Suprapubic skin (tissue), 4 donors: Measurements from ENCODE around the gene ITGA5. TPM values are rescaled to one million over a fixed set of nuclear protein-coding genes. Genes with fewer than 3 reads are reported as not detected.
A peak's percentile ranks its signal among the peaks of the same experiment; 100 is the strongest.

Experiments used
- DNase-seq, 2 donors: peaks; one replicate each; pipeline ENCODE4 v3.0.0-alpha.2; 2019; ENCODE audit warnings: low spot score in 2 of 2
- H3K27ac ChIP-seq: fragments of 200-600 bp; sonication (generic); one replicate; pipeline ENCODE4 v1.5.1; 2019
- H3K27me3 ChIP-seq: fragments of 200-600 bp; sonication (generic); one replicate; pipeline ENCODE4 v1.5.1; 2019
- H3K36me3 ChIP-seq: fragments of 200-600 bp; sonication (generic); one replicate; pipeline ENCODE4 v1.5.1; 2019
- H3K4me1 ChIP-seq: fragments of 200-600 bp; sonication (generic); one replicate; pipeline ENCODE4 v1.5.1; 2019
- H3K4me3 ChIP-seq: fragments of 200-600 bp; sonication (generic); one replicate; pipeline ENCODE4 v1.5.1; 2019; ENCODE audit warnings: mild to moderate bottlenecking
- H3K9me3 ChIP-seq: fragments of 200-600 bp; sonication (generic); one replicate; pipeline ENCODE4 v1.5.1; 2019
- CTCF ChIP-seq, 2 donors: fragments of 200-600 bp in 1 of 2; fragments of 450-650 bp in 1 of 2; sonication (generic) in 1 of 2; IDR thresholded peaks; one replicate each; pipeline ENCODE4 v1.5.1; 2016 to 2019; ENCODE audit warnings: antibody characterized with exemption in 2 of 2, mild to moderate bottlenecking in 1 of 2, moderate library complexity in 1 of 2
- EP300 ChIP-seq: sonication (generic); formaldehyde crosslinking; IDR thresholded peaks from one replicate; pipeline ENCODE4 v1.6.1; 2017; ENCODE audit warnings: antibody characterized with exemption
- POLR2A ChIP-seq, 2 donors: fragments of 450-650 bp; IDR thresholded peaks; one replicate each; pipeline ENCODE4 v1.6.1; 2017; ENCODE audit warnings: antibody characterized with exemption in 2 of 2, mild to moderate bottlenecking in 2 of 2, moderate library complexity in 2 of 2
- POLR2AphosphoS5 ChIP-seq, 3 donors: sonication (generic); formaldehyde crosslinking; IDR thresholded peaks; one replicate each; pipeline ENCODE4 v1.6.1; 2017; ENCODE audit warnings: antibody characterized with exemption in 3 of 3
- WGBS: methylation state at CpG from one replicate; pipeline ENCODE4 v1.1.5; 2018; 5-methylcytosine and 5-hydroxymethylcytosine counted together
- total RNA-seq, 4 donors: library from RNA; depleted of rRNA; stranded (reverse); fragments of >200 nt; gene quantifications; one replicate each; pipeline ENCODE4 v1.1.0, GENCODE V29; 2016

Gene ITGA5
- total RNA-seq, 4 donors from 2014 or later: 16.3 to 36.4 (median 24.8) TPM

DNA sequence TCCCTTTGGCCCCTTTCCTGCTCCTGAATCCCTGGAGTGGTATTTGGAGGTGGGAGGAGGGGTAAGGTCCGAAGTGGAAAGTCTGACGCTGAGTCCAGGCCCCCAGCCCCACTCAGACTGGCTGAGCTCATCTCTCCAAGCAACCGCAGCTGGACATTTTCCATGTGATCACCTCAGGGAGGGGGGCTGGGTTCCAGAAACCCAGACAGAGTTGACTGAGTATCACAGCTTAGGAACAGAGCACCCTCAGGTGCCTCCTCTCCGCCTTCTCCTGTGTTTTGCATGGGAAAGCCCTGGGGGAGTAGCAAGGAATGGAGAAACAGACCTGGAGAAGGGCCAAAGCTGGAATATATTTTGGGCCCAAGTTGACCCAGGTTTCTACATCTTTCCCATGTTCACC lies 8.0 kb upstream of the ITGA5 start:
- Histone ChIP-seq H3K27me3 (no peaks in the 10 kb centered on the region), H3K9me3 (no peaks in the 10 kb centered on the region), H3K4me1 (peaks cover 72% of the 10 kb centered on the region), H3K27ac (peak overlapping the region; percentile 14), H3K4me3 (no peak overlapping the region), H3K36me3 (no peaks in the 10 kb centered on the region)
- 64% methylated on average over 4 of the region's 4 CpGs for WGBS
- TF ChIP-seq EP300 (no peak), CTCF (IDR thresholded peaks at IDR 0.05) (no peak), POLR2A (IDR thresholded peaks at IDR 0.05) (no peak), POLR2AphosphoS5 (IDR thresholded peaks at IDR 0.05) (no peak)
- no peak for DNase-seq

- Histone ChIP-seq H3K9me3 (no peaks in the 10 kb centered on the region), H3K27me3 (no peaks in the 10 kb centered on the region), H3K4me1 (peaks cover 72% of the 10 kb centered on the region), H3K36me3 (no peaks in the 10 kb centered on the region), H3K4me3 (no peak overlapping the region), H3K27ac (no peak overlapping the region)
- TF ChIP-seq CTCF (IDR thresholded peaks at IDR 0.05) (no peak), POLR2AphosphoS5 (IDR thresholded peaks at IDR 0.05) (no peak), EP300 (no peak), POLR2A (IDR thresholded peaks at IDR 0.05) (no peak)
- 81% methylated on average over 3 of the region's 3 CpGs for WGBS
- DNase-seq: no peak
Observed at GRCh38 chr12:54426690-54427089, 7.6 kb upstream of the ITGA5 start.

GRCh38 chr12:54425702-54426101 lies 6.6 kb upstream of the ITGA5 start:
- no peak overlapping the region for H3K27ac ChIP-seq
- H3K9me3 ChIP-seq: no peaks in the 10 kb centered on the region
- H3K27me3 ChIP-seq: no peaks in the 10 kb centered on the region
- TF ChIP-seq CTCF (IDR thresholded peaks at IDR 0.05) (no peak), POLR2A (IDR thresholded peaks at IDR 0.05) (no peak), POLR2AphosphoS5 (IDR thresholded peaks at IDR 0.05) (no peak), EP300 (no peak)
- no peak overlapping the region for H3K4me3 ChIP-seq
- no peaks in the 10 kb centered on the region for H3K36me3 ChIP-seq
- WGBS: 52% methylated on average over 2 of the region's 2 CpGs
- H3K4me1 ChIP-seq: peaks cover 72% of the 10 kb centered on the region
- peak in 1 of 2 donors; percentile 72 for DNase-seq

DNA sequence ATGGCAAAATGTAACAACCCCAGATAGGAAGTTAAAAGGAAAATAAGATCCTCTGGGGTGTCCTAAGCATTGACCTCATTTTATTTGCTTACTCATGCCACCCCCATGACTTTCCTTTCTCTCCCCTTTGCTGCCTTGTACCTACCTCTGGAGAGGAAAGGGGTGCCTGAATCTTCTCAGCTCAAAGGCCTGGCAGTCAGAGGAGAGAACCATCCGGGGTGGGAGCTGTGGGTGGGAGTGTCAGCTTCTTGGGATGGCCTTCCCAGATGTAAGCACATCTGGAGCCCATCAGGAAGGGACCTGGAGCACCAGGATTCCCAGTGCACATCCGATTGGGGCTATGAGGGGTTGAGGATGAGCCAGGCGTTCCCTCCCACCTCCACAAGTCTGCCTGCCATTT lies 5.2 kb upstream of the ITGA5 start:
- no peaks in the 10 kb centered on the region for H3K9me3 ChIP-seq
- no peaks in the 10 kb centered on the region for H3K36me3 ChIP-seq
- H3K4me3 ChIP-seq: no peak overlapping the region
- peak overlapping the region; percentile 8 for H3K27ac ChIP-seq
- TF ChIP-seq CTCF (IDR thresholded peaks at IDR 0.05) (no peak), POLR2A (IDR thresholded peaks at IDR 0.05) (no peak), EP300 (no peak), POLR2AphosphoS5 (IDR thresholded peaks at IDR 0.05) (no peak)
- WGBS: 53% methylated on average over 3 of the region's 3 CpGs
- H3K27me3 ChIP-seq: no peaks in the 10 kb centered on the region
- H3K4me1 ChIP-seq: peaks cover 83% of the 10 kb centered on the region
- DNase-seq: peak in 1 of 2 donors; percentile 55

GRCh38 chr12:54423816-54424150 lies 4.7 kb upstream of the ITGA5 start:
- no peaks in the 10 kb centered on the region for H3K36me3 ChIP-seq
- peak overlapping the region; percentile 1 for H3K27ac ChIP-seq
- WGBS: 81% methylated on average over 5 of the region's 5 CpGs
- H3K9me3 ChIP-seq: no peaks in the 10 kb centered on the region
- no peak overlapping the region for H3K4me3 ChIP-seq
- peaks cover 81% of the 10 kb centered on the region for H3K4me1 ChIP-seq
- TF ChIP-seq CTCF (IDR thresholded peaks at IDR 0.05): no peak
- TF ChIP-seq EP300: no peak
- no peak for TF ChIP-seq POLR2A (IDR thresholded peaks at IDR 0.05)
- TF ChIP-seq POLR2AphosphoS5 (IDR thresholded peaks at IDR 0.05): no peak
- no peaks in the 10 kb centered on the region for H3K27me3 ChIP-seq
- no peak for DNase-seq
